GM13976 (cell line): Measurements from ENCODE around the gene SREK1.
"Not testable (repeated sequence)": the region's sequence is repeated elsewhere in the genome, so short reads cannot be mapped to it uniquely, and the experiment has no call there.

Source experiments
- DNase-seq: peaks from one replicate; pipeline ENCODE4 v3.0.0; 2012; ENCODE audit warnings: low spot score
- CTCF ChIP-seq: IDR thresholded peaks from 2 replicates; pipeline ENCODE4 v1.5.1; 2012; ENCODE audit warnings: borderline replicate concordance, mild to moderate bottlenecking; ENCODE audit not compliant: insufficient read depth; ENCODE audit errors: extremely low read depth, missing control alignments, control extremely low read depth
- in situ Hi-C: fragments of 300-500 bp; cut with MboI; formaldehyde crosslinking; loops from one replicate; pipeline ENCODE4 v1.12.0; 2022; ENCODE audit warnings: low sequenced_read_pairs, mixed read lengths, inconsistent platforms; ENCODE audit not compliant: unreplicated experiment

Gene SREK1

GRCh38 chr5:66130493-66130892 lies 13.6 kb upstream of the SREK1 start:
- no peak for TF ChIP-seq CTCF
- in situ Hi-C loops = no loop called here
- no peak for DNase-seq

GRCh38 chr5:66134407-66134861 lies 9.7 kb upstream of the SREK1 start:
- DNase-seq = no peak
- TF ChIP-seq CTCF = no peak
- in situ Hi-C loops = no loop called here

GRCh38 chr5:66136053-66136452 lies 8.0 kb upstream of the SREK1 start:
- no peak for TF ChIP-seq CTCF

GRCh38 chr5:66136944-66137343 lies 7.2 kb upstream of the SREK1 start:
- in situ Hi-C loops, DNase-seq: not testable (repeated sequence)

More at GRCh38 chr5:66136053-66136452, 8.0 kb upstream of the SREK1 start:
- in situ Hi-C loops = no loop called here
- no peak for DNase-seq

- no peak for TF ChIP-seq CTCF
- in situ Hi-C loops = no loop called here
- no peak for DNase-seq
Observed at GRCh38 chr5:66138637-66139317, 5.3 kb upstream of the SREK1 start.

- no peak for DNase-seq
- TF ChIP-seq CTCF = no peak
- in situ Hi-C loops = no loop called here
Observed at GRCh38 chr5:66139318-66139712, 4.8 kb upstream of the SREK1 start.

GRCh38 chr5:66142417-66142816 lies 1.7 kb upstream of the SREK1 start:
- no peak for TF ChIP-seq CTCF
- no peak for DNase-seq
- in situ Hi-C loops = no loop called here
